Prostate gland (tissue), 2 donors: Measurements from ENCODE around the gene PNKP.

Experiments used
- CTCF ChIP-seq, 4 experiments: fragments of 200-600 bp in 2 of 4; fragments of 450-650 bp in 2 of 4; sonication (generic) in 2 of 4; IDR thresholded peaks; 1 replicate in 3 of 4; 2 replicates in 1 of 4; pipeline ENCODE4 v1.5.1; 2016 to 2019; ENCODE audit warnings: antibody characterized with exemption in 4 of 4, mild to moderate bottlenecking in 2 of 4, moderate library complexity in 2 of 4
- POLR2A ChIP-seq: fragments of 450-650 bp; IDR thresholded peaks from one replicate; pipeline ENCODE4 v1.6.1; 2016; ENCODE audit warnings: antibody characterized with exemption, mild to moderate bottlenecking

- no peak for TF ChIP-seq CTCF (IDR thresholded peaks at IDR 0.05)
- no peak for TF ChIP-seq POLR2A
Observed at GRCh38 chr19:49887037-49887664, 19.8 kb upstream of the PNKP start.
